ENCODE measurements around the gene TXN. TPM values are rescaled to one million over a fixed set of nuclear protein-coding genes. Genes with fewer than 3 reads are reported as not detected.

Gene TXN
- total RNA-seq, 4 donors from 2014 or later: 126 to 214 (median 154) TPM

DNA sequence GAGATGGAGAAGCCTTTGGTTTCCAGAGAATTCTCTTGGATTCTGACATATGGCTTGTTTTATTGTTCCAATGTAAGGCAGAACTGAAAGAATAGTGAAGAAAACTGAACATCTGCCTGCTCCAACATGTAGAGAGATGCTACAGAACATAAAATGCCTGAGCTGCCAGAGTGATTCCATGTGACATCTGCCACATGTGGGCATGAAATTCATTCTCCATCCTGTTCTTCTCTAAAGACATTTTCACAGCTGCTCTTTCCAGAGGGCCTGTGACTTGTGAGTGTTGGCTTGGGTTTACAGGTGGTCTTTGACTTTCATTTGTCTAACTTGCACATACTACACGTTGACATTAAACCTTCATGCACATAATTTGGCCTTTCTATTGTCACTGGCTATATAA, 33.7 kb upstream of the TXN start:
- peaks cover 3% of the 10 kb centered on the region for H3K4me1 ChIP-seq

DNA sequence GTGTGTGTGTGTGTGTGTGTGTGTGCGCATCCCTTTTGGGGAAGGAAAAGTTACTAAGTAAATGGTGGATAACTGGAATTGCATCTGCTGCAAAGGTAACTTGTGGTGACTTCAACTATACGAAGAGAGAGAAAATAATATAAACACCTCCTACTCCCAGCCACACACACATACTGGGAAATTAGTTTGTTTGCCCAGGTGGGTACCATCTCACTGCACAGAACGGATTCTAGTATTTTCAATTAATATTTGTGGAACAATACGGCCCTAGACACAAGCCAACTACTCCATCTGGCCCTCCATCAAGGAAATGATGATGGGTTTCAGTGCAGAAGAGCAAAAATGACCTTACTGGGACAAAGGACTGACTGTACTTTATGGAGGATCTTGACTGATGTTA, 32.2 kb upstream of the TXN start:
- TF ChIP-seq, protein P1, sequence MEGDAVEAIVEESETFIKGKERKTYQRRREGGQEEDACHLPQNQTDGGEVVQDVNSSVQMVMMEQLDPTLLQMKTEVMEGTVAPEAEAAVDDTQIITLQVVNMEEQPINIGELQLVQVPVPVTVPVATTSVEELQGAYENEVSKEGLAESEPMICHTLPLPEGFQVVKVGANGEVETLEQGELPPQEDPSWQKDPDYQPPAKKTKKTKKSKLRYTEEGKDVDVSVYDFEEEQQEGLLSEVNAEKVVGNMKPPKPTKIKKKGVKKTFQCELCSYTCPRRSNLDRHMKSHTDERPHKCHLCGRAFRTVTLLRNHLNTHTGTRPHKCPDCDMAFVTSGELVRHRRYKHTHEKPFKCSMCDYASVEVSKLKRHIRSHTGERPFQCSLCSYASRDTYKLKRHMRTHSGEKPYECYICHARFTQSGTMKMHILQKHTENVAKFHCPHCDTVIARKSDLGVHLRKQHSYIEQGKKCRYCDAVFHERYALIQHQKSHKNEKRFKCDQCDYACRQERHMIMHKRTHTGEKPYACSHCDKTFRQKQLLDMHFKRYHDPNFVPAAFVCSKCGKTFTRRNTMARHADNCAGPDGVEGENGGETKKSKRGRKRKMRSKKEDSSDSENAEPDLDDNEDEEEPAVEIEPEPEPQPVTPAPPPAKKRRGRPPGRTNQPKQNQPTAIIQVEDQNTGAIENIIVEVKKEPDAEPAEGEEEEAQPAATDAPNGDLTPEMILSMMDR (IDR thresholded peaks at IDR 0.05): no peak
- TF ChIP-seq EP300 (IDR thresholded peaks at IDR 0.05) (no peak), POLR2AphosphoS5 (IDR thresholded peaks at IDR 0.05) (no peak), POLR2A (IDR thresholded peaks at IDR 0.05) (no peak)
- H3K27me3 ChIP-seq: no peaks in the 10 kb centered on the region
- peaks cover 4% of the 10 kb centered on the region for H3K4me1 ChIP-seq
- no peak overlapping the region for H3K27ac ChIP-seq
- no peaks in the 10 kb centered on the region for H3K36me3 ChIP-seq
- no peak for DNase-seq (ENCODE audit: low spot score in 2 of 2)
- no peaks in the 10 kb centered on the region for H3K9me3 ChIP-seq
- H3K4me3 ChIP-seq: no peak overlapping the region
- 89% methylated on average over 4 of the region's 4 CpGs for WGBS

More for the DNA sequence above, 33.7 kb upstream of the TXN start:
- Histone ChIP-seq H3K27me3 (no peaks in the 10 kb centered on the region), H3K27ac (no peak overlapping the region), H3K4me3 (no peak overlapping the region), H3K36me3 (no peaks in the 10 kb centered on the region), H3K9me3 (no peaks in the 10 kb centered on the region)
- WGBS: 70% methylated on average over 1 of the region's 1 CpG
- TF ChIP-seq, protein P1 (IDR thresholded peaks at IDR 0.05): no peak
- TF ChIP-seq POLR2A (IDR thresholded peaks at IDR 0.05): no peak
- TF ChIP-seq EP300 (IDR thresholded peaks at IDR 0.05): no peak
- no peak for TF ChIP-seq POLR2AphosphoS5 (IDR thresholded peaks at IDR 0.05)
- DNase-seq (ENCODE audit: low spot score in 2 of 2): no peak

GRCh38 chr9:110287289-110287680, 31.0 kb upstream of the TXN start:
- TF ChIP-seq, protein P1 (IDR thresholded peaks at IDR 0.05): no peak
- no peak for TF ChIP-seq EP300 (IDR thresholded peaks at IDR 0.05)
- TF ChIP-seq POLR2AphosphoS5 (IDR thresholded peaks at IDR 0.05): no peak
- no peak for TF ChIP-seq POLR2A (IDR thresholded peaks at IDR 0.05)
- Histone ChIP-seq H3K4me3 (no peak overlapping the region), H3K4me1 (peaks cover 13% of the 10 kb centered on the region), H3K36me3 (no peaks in the 10 kb centered on the region), H3K27ac (no peak overlapping the region), H3K9me3 (no peaks in the 10 kb centered on the region), H3K27me3 (no peaks in the 10 kb centered on the region)
- no peak for DNase-seq (ENCODE audit: low spot score in 2 of 2)
- 88% methylated on average over 6 of the region's 6 CpGs for WGBS

GRCh38 chr9:110284211-110284844, 28.0 kb upstream of the TXN start:
- H3K27me3 ChIP-seq: no peaks in the 10 kb centered on the region
- H3K36me3 ChIP-seq: no peaks in the 10 kb centered on the region
- H3K27ac ChIP-seq: peak overlapping the region; percentile 80
- H3K4me3 ChIP-seq: no peak overlapping the region
- no peaks in the 10 kb centered on the region for H3K9me3 ChIP-seq
- peaks cover 20% of the 10 kb centered on the region for H3K4me1 ChIP-seq
- no peak for DNase-seq (ENCODE audit: low spot score in 2 of 2)
- TF ChIP-seq POLR2AphosphoS5 (IDR thresholded peaks at IDR 0.05) (no peak), EP300 (IDR thresholded peaks at IDR 0.05) (no peak), POLR2A (IDR thresholded peaks at IDR 0.05) (no peak)
- TF ChIP-seq, protein P1 (IDR thresholded peaks at IDR 0.05): no peak
- 56% methylated on average over 6 of the region's 6 CpGs for WGBS

- H3K4me1 ChIP-seq: peaks cover 20% of the 10 kb centered on the region
- no peaks in the 10 kb centered on the region for H3K27me3 ChIP-seq
- TF ChIP-seq, protein P1 (IDR thresholded peaks at IDR 0.05): no peak
- TF ChIP-seq EP300 (IDR thresholded peaks at IDR 0.05) (no peak), POLR2A (IDR thresholded peaks at IDR 0.05) (no peak), POLR2AphosphoS5 (IDR thresholded peaks at IDR 0.05) (no peak)
- no peak overlapping the region for H3K4me3 ChIP-seq
- H3K36me3 ChIP-seq: no peaks in the 10 kb centered on the region
- 43% methylated on average over 1 of the region's 1 CpG for WGBS
- peak overlapping the region; percentile 80 for H3K27ac ChIP-seq
- DNase-seq (ENCODE audit: low spot score in 2 of 2): no peak
- no peaks in the 10 kb centered on the region for H3K9me3 ChIP-seq
These were observed 27.4 kb upstream of the TXN start for GRCh38 chr9:110283751-110284150.
